Naive thymus-derived CD4-positive, alpha-beta T cell (primary cell): Measurements from ENCODE around the gene FNBP1L. TPM values are rescaled to one million over a fixed set of nuclear protein-coding genes. Genes with fewer than 3 reads are reported as not detected.

Experiments used
- ATAC-seq: fragments of 150-1000 bp; cut with Tn5 transposase; 2 replicates; pipeline ENCODE4 v1.10.0; 2021; ENCODE audit warnings: mild to moderate bottlenecking, moderate library complexity
- CTCF ChIA-PET: fragments of 350-600 bp; sonication (Branson Sonifier 250); formaldehyde crosslinking; loops from one replicate; lab custom pipeline; 2021; ENCODE audit warnings: antibody characterized with exemption; lab: Charles Lee
- POLR2A ChIA-PET: fragments of 350-600 bp; sonication (Branson Sonifier 250); formaldehyde crosslinking; loops from one replicate; lab custom pipeline; 2021; ENCODE audit warnings: antibody characterized with exemption, inconsistent platforms; lab: Charles Lee
- DNase-seq, 9 donors: peaks; one replicate each; pipeline versions ENCODE4 v3.0.0 to v3.0.0-alpha.2; 2020 to 2022; ENCODE audit warnings: mixed read lengths in 1 of 9
- H3K27ac ChIP-seq: one replicate; pipeline ENCODE4 v1.7.0; 2013; ENCODE audit warnings: mild to moderate bottlenecking, low read depth, low read length, moderate library complexity
- H3K27me3 ChIP-seq, 2 donors: one replicate each; pipeline ENCODE4 v1.7.0; 2013; ENCODE audit warnings: low read length in 2 of 2, mild to moderate bottlenecking in 2 of 2, moderate library complexity in 2 of 2; ENCODE audit not compliant: control insufficient read depth in 2 of 2, insufficient read depth in 2 of 2
- H3K36me3 ChIP-seq, 3 experiments: 1 replicate in 2 of 3; 2 replicates in 1 of 3; pipeline ENCODE4 v1.7.0; 2013; ENCODE audit warnings: low read length in 3 of 3, mild to moderate bottlenecking in 3 of 3, moderate library complexity in 1 of 3; ENCODE audit not compliant: insufficient read depth in 3 of 3, control insufficient read depth in 2 of 3
- H3K4me1 ChIP-seq, 2 donors: one replicate each; pipeline ENCODE4 v1.7.0; 2013; ENCODE audit warnings: low read length in 2 of 2, mild to moderate bottlenecking in 2 of 2, moderate library complexity in 1 of 2; ENCODE audit not compliant: control insufficient read depth in 2 of 2, insufficient read depth in 2 of 2
- H3K4me3 ChIP-seq: 2 replicates; pipeline ENCODE4 v1.7.0; 2013; ENCODE audit warnings: mild to moderate bottlenecking, low read length
- H3K9me3 ChIP-seq, 3 experiments: 1 replicate in 2 of 3; 2 replicates in 1 of 3; pipeline ENCODE4 v1.7.0; 2013; ENCODE audit warnings: low read length in 3 of 3; ENCODE audit not compliant: control insufficient read depth in 2 of 3
- H3K27ac Mint-ChIP-seq, 9 donors: one replicate each; pipeline ENCODE4 v1.8.0; 2020 to 2022; ENCODE audit warnings: mixed read lengths in 9 of 9, mild to moderate bottlenecking in 8 of 9, moderate library complexity in 5 of 9, inconsistent platforms in 2 of 9
- H3K27me3 Mint-ChIP-seq, 5 donors: one replicate each; pipeline ENCODE4 v1.8.0; 2021 to 2022; ENCODE audit warnings: mixed read lengths in 5 of 5, mild to moderate bottlenecking in 1 of 5
- H3K36me3 Mint-ChIP-seq, 5 donors: one replicate each; pipeline ENCODE4 v1.8.0; 2020 to 2022; ENCODE audit warnings: mixed read lengths in 5 of 5, mild to moderate bottlenecking in 3 of 5, inconsistent platforms in 1 of 5
- H3K4me1 Mint-ChIP-seq, 7 donors: one replicate each; pipeline ENCODE4 v1.8.0; 2020 to 2022; ENCODE audit warnings: mixed read lengths in 7 of 7, mild to moderate bottlenecking in 3 of 7, inconsistent platforms in 1 of 7
- H3K4me3 Mint-ChIP-seq, 10 donors: one replicate each; pipeline ENCODE4 v1.8.0; 2020 to 2022; ENCODE audit warnings: mild to moderate bottlenecking in 10 of 10, mixed read lengths in 10 of 10, moderate library complexity in 6 of 10, inconsistent platforms in 2 of 10
- H3K9me3 Mint-ChIP-seq, 11 donors: one replicate each; pipeline ENCODE4 v1.8.0; 2020 to 2022; ENCODE audit warnings: mixed read lengths in 11 of 11, mild to moderate bottlenecking in 4 of 11, inconsistent platforms in 1 of 11, moderate library complexity in 1 of 11
- intact Hi-C, 2 donors: fragments of 100-400 bp; cut with micrococcal nuclease; formaldehyde crosslinking; loops; one replicate each; pipeline ENCODE4 v1.15.1; 2023
- polyA plus RNA-seq, 2 donors: library from polyadenylated mRNA; unstranded; fragments of 300-500 nt; fragmentation: Illumina TruSeq; gene quantifications; one replicate each; pipeline ENCODE4 v1.2.3, GENCODE V29; 2021
- total RNA-seq, 6 experiments: library from RNA in 5 of 6; stranded (reverse) in 5 of 6; gene quantifications; 1 replicate in 5 of 6; 2 replicates in 1 of 6; pipeline ENCODE4 v1.2.3 and lab custom pipeline; 2021 to 2026

The FNBP1L gene
- total and polyA plus RNA-seq, 7 experiments from 2014 or later, result 0.07 to 2.6 (median 1.1) TPM

DNA sequence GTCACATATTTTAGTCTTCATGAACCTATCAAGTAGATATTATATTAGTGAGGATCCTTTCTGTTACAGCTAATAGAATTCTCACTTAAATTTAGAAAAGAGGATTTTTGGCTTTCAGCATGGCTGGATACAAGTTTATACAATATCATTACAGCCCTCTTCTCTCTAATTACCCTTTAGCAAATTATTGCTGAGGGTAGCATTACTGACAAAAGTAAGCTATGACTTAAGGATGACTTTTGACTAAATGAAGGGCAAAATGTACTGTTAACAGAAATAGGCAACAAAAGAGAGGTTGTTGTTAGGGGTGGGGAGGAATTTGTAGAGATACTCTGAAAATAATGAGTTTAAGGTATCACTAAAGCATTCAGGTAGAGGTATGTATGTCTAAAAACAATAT lies 85.8 kb downstream of the FNBP1L start:
- no peaks in the 10 kb centered on the region for H3K4me1 Mint-ChIP-seq
- H3K4me1 ChIP-seq, result no peaks in the 10 kb centered on the region
- H3K36me3 ChIP-seq, result no peaks in the 10 kb centered on the region
- no peaks in the 10 kb centered on the region for H3K9me3 Mint-ChIP-seq
- ChIA-PET POLR2A (interaction anchor here (0.7 kb wide), 1 partner anchor 45 kb away, joined by 3 read pairs; no protein-coding TSS in a partner anchor), CTCF (no interaction called here)
- H3K27me3 ChIP-seq, result no peaks in the 10 kb centered on the region
- intact Hi-C loops, result loop anchor here in 1 of 2 donors (10.0 kb wide), 1 partner anchor 229 kb away; no protein-coding TSS in a partner anchor
- DNase-seq, result no peak
- no peak overlapping the region for H3K4me3 Mint-ChIP-seq
- H3K27ac Mint-ChIP-seq, result no peak overlapping the region
- H3K27me3 Mint-ChIP-seq, result peaks cover 0 to 11% (median 0%) of the 10 kb centered on the region in 5 donors
- H3K36me3 Mint-ChIP-seq, result peaks cover 0 to 8% (median 0%) of the 10 kb centered on the region in 5 donors
- H3K4me3 ChIP-seq, result no peak overlapping the region
- ATAC-seq, result no peak
- no peak overlapping the region for H3K27ac ChIP-seq
- no peaks in the 10 kb centered on the region for H3K9me3 ChIP-seq

DNA sequence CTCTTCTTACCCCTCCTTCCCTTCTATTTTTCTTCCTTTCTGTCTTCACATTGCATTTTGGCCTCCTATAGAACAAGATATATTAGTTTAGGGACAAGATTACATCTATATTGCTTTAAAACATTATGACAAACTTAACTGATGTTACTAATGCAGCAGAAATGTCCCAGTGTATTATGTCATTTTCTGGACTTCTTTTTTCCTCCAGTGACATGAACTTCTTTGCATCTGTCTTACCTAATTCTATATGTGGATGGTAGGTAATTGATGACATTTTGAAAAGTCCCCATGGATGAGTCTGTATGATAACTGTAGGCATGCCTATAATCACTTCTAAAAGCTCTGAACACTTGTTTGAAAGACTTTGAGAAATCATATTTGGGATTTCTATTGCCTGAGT lies 89.5 kb downstream of the FNBP1L start:
- no peak overlapping the region for H3K4me3 Mint-ChIP-seq
- H3K4me1 ChIP-seq, result no peaks in the 10 kb centered on the region
- no peaks in the 10 kb centered on the region for H3K36me3 ChIP-seq
- peaks cover 0 to 19% (median 5%) of the 10 kb centered on the region in 5 donors for H3K27me3 Mint-ChIP-seq
- POLR2A ChIA-PET, result no interaction called here
- H3K4me3 ChIP-seq, result no peak overlapping the region
- no peaks in the 10 kb centered on the region for H3K4me1 Mint-ChIP-seq
- ATAC-seq, result no peak
- no peak for DNase-seq
- H3K27me3 ChIP-seq, result no peaks in the 10 kb centered on the region
- intact Hi-C loops, result loop anchor here in 1 of 2 donors (10.0 kb wide), 1 partner anchor 233 kb away; no protein-coding TSS in a partner anchor
- no peaks in the 10 kb centered on the region for H3K36me3 Mint-ChIP-seq
- H3K27ac ChIP-seq, result no peak overlapping the region
- H3K27ac Mint-ChIP-seq, result no peak overlapping the region
- CTCF ChIA-PET, result no interaction called here
- no peaks in the 10 kb centered on the region for H3K9me3 Mint-ChIP-seq
- H3K9me3 ChIP-seq, result no peaks in the 10 kb centered on the region

- H3K9me3 ChIP-seq, result no peaks in the 10 kb centered on the region
- Mint-ChIP-seq H3K36me3 (no peaks in the 10 kb centered on the region), H3K9me3 (no peaks in the 10 kb centered on the region), H3K4me1 (no peaks in the 10 kb centered on the region), H3K4me3 (no peak overlapping the region), H3K27me3 (peaks cover 0 to 17% (median 5%) of the 10 kb centered on the region in 5 donors), H3K27ac (no peak overlapping the region)
- H3K27ac ChIP-seq, result no peak overlapping the region
- ChIA-PET CTCF (no interaction called here), POLR2A (no interaction called here)
- ATAC-seq (no peak), DNase-seq (no peak)
- intact Hi-C loops, result loop anchor here in 1 of 2 donors (10.0 kb wide), 1 partner anchor 233 kb away; no protein-coding TSS in a partner anchor
- no peaks in the 10 kb centered on the region for H3K36me3 ChIP-seq
- no peaks in the 10 kb centered on the region for H3K27me3 ChIP-seq
- H3K4me3 ChIP-seq, result no peak overlapping the region
- H3K4me1 ChIP-seq, result no peaks in the 10 kb centered on the region
Measured at GRCh38 chr1:93537924-93538323, 90.0 kb downstream of the FNBP1L start.

DNA sequence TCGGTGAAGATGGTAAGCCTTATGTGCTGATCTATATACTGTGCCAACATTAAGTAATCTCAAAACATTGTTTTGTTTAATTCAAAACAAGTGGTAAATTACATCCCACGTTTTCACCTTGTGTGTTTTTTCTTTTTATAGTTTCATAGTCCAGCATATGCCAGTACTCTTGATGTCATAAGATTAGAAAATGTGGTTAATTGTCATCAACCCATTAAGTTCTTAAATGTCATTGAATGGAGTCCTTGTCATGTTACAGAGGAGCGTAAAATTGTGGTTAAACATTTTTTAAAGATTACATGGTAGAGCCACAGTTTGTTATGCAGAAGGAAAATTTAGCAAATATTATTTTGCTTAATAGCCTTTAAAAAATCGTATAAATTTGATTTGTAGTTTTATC lies 93.1 kb downstream of the FNBP1L start:
- H3K27ac Mint-ChIP-seq, result no peak overlapping the region
- H3K27me3 Mint-ChIP-seq, result peaks cover 0 to 16% (median 0%) of the 10 kb centered on the region in 5 donors
- Histone ChIP-seq H3K27ac (no peak overlapping the region), H3K9me3 (no peaks in the 10 kb centered on the region), H3K4me1 (no peaks in the 10 kb centered on the region), H3K36me3 (no peaks in the 10 kb centered on the region), H3K4me3 (no peak overlapping the region), H3K27me3 (peaks cover 0 to 3% of the 10 kb centered on the region in 2 donors)
- intact Hi-C loops, result no loop called here
- ChIA-PET POLR2A (no interaction called here), CTCF (no interaction called here)
- ATAC-seq (no peak), DNase-seq (no peak)
- H3K9me3 Mint-ChIP-seq, result no peaks in the 10 kb centered on the region
- no peaks in the 10 kb centered on the region for H3K4me1 Mint-ChIP-seq
- H3K36me3 Mint-ChIP-seq, result no peaks in the 10 kb centered on the region
- H3K4me3 Mint-ChIP-seq, result no peak overlapping the region

DNA sequence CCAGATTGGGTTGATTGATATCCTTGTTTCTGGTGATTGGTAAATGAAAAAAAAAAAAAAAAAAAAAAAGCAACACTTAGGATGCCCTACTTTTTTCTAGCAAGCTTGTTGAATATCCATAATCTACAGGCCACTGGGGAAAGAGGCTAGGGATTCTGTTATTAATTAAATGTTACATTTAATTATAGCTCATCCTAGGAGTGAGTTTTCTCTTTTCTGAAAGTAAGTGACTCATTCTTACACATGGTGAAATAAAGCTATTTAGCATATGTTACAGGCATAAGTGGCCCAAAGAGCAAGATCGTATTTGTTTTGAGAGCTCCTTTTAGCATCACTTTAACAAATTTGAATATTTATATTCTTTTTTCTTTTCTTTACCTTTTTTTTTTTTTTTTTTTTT lies 94.5 kb downstream of the FNBP1L start:
- Mint-ChIP-seq H3K27ac (no peak overlapping the region), H3K27me3 (peaks cover 0 to 16% (median 0%) of the 10 kb centered on the region in 5 donors), H3K9me3 (no peaks in the 10 kb centered on the region), H3K4me3 (no peak overlapping the region), H3K4me1 (no peaks in the 10 kb centered on the region), H3K36me3 (no peaks in the 10 kb centered on the region)
- ATAC-seq (no peak), DNase-seq (no peak)
- ChIA-PET POLR2A (no interaction called here), CTCF (interaction anchor here (0.7 kb wide), 1 partner anchor 684 kb away, joined by 5 read pairs; no protein-coding TSS in a partner anchor)
- no peak overlapping the region for H3K27ac ChIP-seq
- H3K4me1 ChIP-seq, result no peaks in the 10 kb centered on the region
- peaks cover 0 to 3% of the 10 kb centered on the region in 2 donors for H3K27me3 ChIP-seq
- no peaks in the 10 kb centered on the region for H3K9me3 ChIP-seq
- H3K4me3 ChIP-seq, result no peak overlapping the region
- intact Hi-C loops, result no loop called here
- H3K36me3 ChIP-seq, result no peaks in the 10 kb centered on the region

DNA sequence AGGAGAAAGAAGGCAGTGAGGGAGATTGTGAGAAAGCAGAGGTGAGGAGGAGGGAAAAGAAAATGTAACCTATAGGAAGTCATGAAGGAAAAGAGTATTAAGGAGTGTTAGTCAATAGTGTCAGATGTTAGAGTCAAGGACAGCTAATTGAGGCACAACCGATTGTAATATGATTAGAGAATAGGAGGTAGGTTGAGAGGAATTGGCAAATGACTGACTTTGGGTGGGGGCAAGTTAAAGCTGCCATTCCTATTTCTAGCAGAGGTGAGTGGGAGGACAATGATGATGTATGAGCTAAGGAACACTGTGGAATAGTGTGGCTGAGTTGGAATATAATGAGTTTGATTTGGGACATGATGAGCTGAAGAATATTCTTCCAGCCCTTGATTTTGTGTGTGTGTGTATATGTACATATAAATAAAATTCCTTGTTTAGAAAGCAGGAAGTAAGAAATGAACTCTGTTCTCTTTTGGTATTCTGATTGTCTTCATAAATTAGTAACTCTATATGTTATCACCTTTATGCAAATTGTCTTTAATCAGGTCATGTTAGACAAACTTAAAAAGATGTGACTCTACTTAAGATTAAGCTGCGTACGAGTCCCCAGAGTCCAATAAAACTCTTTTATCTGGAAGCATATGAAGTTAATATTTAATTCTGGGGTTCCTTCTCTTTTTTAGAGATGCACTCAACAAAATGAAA lies 98.4 kb downstream of the FNBP1L start:
- intact Hi-C loops, result no loop called here
- ATAC-seq, result no peak
- Histone ChIP-seq H3K27me3 (peaks cover 0 to 3% of the 10 kb centered on the region in 2 donors), H3K9me3 (no peaks in the 10 kb centered on the region), H3K4me1 (no peaks in the 10 kb centered on the region), H3K4me3 (no peak overlapping the region), H3K36me3 (no peaks in the 10 kb centered on the region), H3K27ac (no peak overlapping the region)
- peaks cover 0 to 8% (median 0%) of the 10 kb centered on the region in 5 donors for H3K36me3 Mint-ChIP-seq
- H3K27ac Mint-ChIP-seq, result no peak overlapping the region
- peaks cover 0 to 15% (median 0%) of the 10 kb centered on the region in 5 donors for H3K27me3 Mint-ChIP-seq
- POLR2A ChIA-PET, result no interaction called here
- H3K4me1 Mint-ChIP-seq, result no peaks in the 10 kb centered on the region
- no peak for DNase-seq
- H3K9me3 Mint-ChIP-seq, result no peaks in the 10 kb centered on the region
- H3K4me3 Mint-ChIP-seq, result no peak overlapping the region
- CTCF ChIA-PET, result no interaction called here

GRCh38 chr1:93549131-93549530 lies 101.2 kb downstream of the FNBP1L start:
- Mint-ChIP-seq H3K27ac (no peak overlapping the region), H3K4me3 (no peak overlapping the region), H3K4me1 (peaks cover 0 to 13% (median 6%) of the 10 kb centered on the region in 7 donors), H3K9me3 (no peaks in the 10 kb centered on the region), H3K36me3 (peaks cover 0 to 8% (median 0%) of the 10 kb centered on the region in 5 donors), H3K27me3 (peaks cover 0 to 29% (median 7%) of the 10 kb centered on the region in 5 donors)
- H3K4me3 ChIP-seq, result no peak overlapping the region
- POLR2A ChIA-PET, result no interaction called here
- no peak overlapping the region for H3K27ac ChIP-seq
- no peaks in the 10 kb centered on the region for H3K4me1 ChIP-seq
- no peaks in the 10 kb centered on the region for H3K27me3 ChIP-seq
- intact Hi-C loops, result no loop called here
- CTCF ChIA-PET, result no interaction called here
- DNase-seq (no peak), ATAC-seq (no peak)
- H3K36me3 ChIP-seq, result no peaks in the 10 kb centered on the region
- no peaks in the 10 kb centered on the region for H3K9me3 ChIP-seq
